Activated T-cell treated with anti-CD3 and anti-CD28 coated beads, Interleukin-2, amount 50 U/mL, for 24 hours (primary cell): Measurements from ENCODE around the gene ZNF341.
"Not testable (repeated sequence)": the region's sequence is repeated elsewhere in the genome, so short reads cannot be mapped to it uniquely, and the experiment has no call there.

Source experiments
- DNase-seq: peaks from one replicate; pipeline ENCODE4 v3.0.0-alpha.2; 2020
- H3K27ac Mint-ChIP-seq: 2 replicates; pipeline ENCODE4 v1.8.0; 2020; ENCODE audit warnings: mild to moderate bottlenecking, mixed read lengths
- H3K27me3 Mint-ChIP-seq: 2 replicates; pipeline ENCODE4 v1.8.0; 2020; ENCODE audit warnings: mixed read lengths
- H3K36me3 Mint-ChIP-seq: 2 replicates; pipeline ENCODE4 v1.8.0; 2020; ENCODE audit warnings: low read depth, mixed read lengths
- H3K4me1 Mint-ChIP-seq: 2 replicates; pipeline ENCODE4 v1.8.0; 2020; ENCODE audit warnings: low read depth, mixed read lengths
- H3K4me3 Mint-ChIP-seq: 2 replicates; pipeline ENCODE4 v1.8.0; 2020; ENCODE audit warnings: mild to moderate bottlenecking, moderate library complexity, mixed read lengths
- H3K9me3 Mint-ChIP-seq: 2 replicates; pipeline ENCODE4 v1.8.0; 2020; ENCODE audit warnings: mixed read lengths

ZNF341 gene

GRCh38 chr20:33733654-33734576, 2.1 kb downstream of the ZNF341 start:
- Mint-ChIP-seq H3K36me3 (peaks cover 13% of the 10 kb centered on the region), H3K27ac (no peak overlapping the region), H3K4me1 (peaks cover 25% of the 10 kb centered on the region), H3K9me3 (peaks cover 8% of the 10 kb centered on the region), H3K4me3 (peak overlapping the region; percentile 34), H3K27me3 (no peaks in the 10 kb centered on the region)
- DNase-seq: no peak

- Mint-ChIP-seq H3K4me1 (peaks cover 18% of the 10 kb centered on the region), H3K27me3 (no peaks in the 10 kb centered on the region), H3K9me3 (peaks cover 8% of the 10 kb centered on the region), H3K4me3 (no peak overlapping the region), H3K27ac (no peak overlapping the region), H3K36me3 (peaks cover 13% of the 10 kb centered on the region)
- no peak for DNase-seq
These were observed 5.2 kb downstream of the ZNF341 start for GRCh38 chr20:33736962-33737361.

- Mint-ChIP-seq H3K36me3 (peaks cover 13% of the 10 kb centered on the region), H3K4me3 (no peak overlapping the region), H3K27ac (no peak overlapping the region), H3K9me3 (peaks cover 8% of the 10 kb centered on the region), H3K4me1 (peaks cover 2% of the 10 kb centered on the region), H3K27me3 (no peaks in the 10 kb centered on the region)
- no peak for DNase-seq
These were observed 7.7 kb downstream of the ZNF341 start for GRCh38 chr20:33739493-33739892.

GRCh38 chr20:33740189-33740588, 8.4 kb downstream of the ZNF341 start:
- Mint-ChIP-seq H3K27ac (no peak overlapping the region), H3K4me1 (peaks cover 2% of the 10 kb centered on the region), H3K27me3 (no peaks in the 10 kb centered on the region), H3K36me3 (peaks cover 17% of the 10 kb centered on the region), H3K9me3 (peaks cover 8% of the 10 kb centered on the region), H3K4me3 (no peak overlapping the region)
- DNase-seq: no peak

- Mint-ChIP-seq H3K36me3 (peaks cover 29% of the 10 kb centered on the region), H3K27ac (no peak overlapping the region), H3K27me3 (no peaks in the 10 kb centered on the region), H3K9me3 (no peaks in the 10 kb centered on the region), H3K4me3 (no peak overlapping the region), H3K4me1 (no peaks in the 10 kb centered on the region)
- no peak for DNase-seq
These were observed 12.4 kb downstream of the ZNF341 start for GRCh38 chr20:33744181-33744580.

- DNase-seq: no peak
- no peaks in the 10 kb centered on the region for H3K9me3 Mint-ChIP-seq
- H3K36me3 Mint-ChIP-seq: peaks cover 31% of the 10 kb centered on the region
- no peak overlapping the region for H3K27ac Mint-ChIP-seq
- no peaks in the 10 kb centered on the region for H3K4me1 Mint-ChIP-seq
- no peak overlapping the region for H3K4me3 Mint-ChIP-seq
- no peaks in the 10 kb centered on the region for H3K27me3 Mint-ChIP-seq
These were observed 13.1 kb downstream of the ZNF341 start for GRCh38 chr20:33744773-33745385.

GRCh38 chr20:33746325-33746998, 14.7 kb downstream of the ZNF341 start:
- Mint-ChIP-seq H3K27ac (no peak overlapping the region), H3K4me3 (no peak overlapping the region), H3K36me3 (peaks cover 41% of the 10 kb centered on the region), H3K9me3 (no peaks in the 10 kb centered on the region), H3K27me3 (no peaks in the 10 kb centered on the region), H3K4me1 (no peaks in the 10 kb centered on the region)
- no peak for DNase-seq

GRCh38 chr20:33751775-33752174, 20.0 kb downstream of the ZNF341 start:
- Mint-ChIP-seq H3K27ac (no peak overlapping the region), H3K4me3 (no peak overlapping the region), H3K9me3 (no peaks in the 10 kb centered on the region), H3K4me1 (peaks cover 2% of the 10 kb centered on the region), H3K27me3 (no peaks in the 10 kb centered on the region), H3K36me3 (peaks cover 67% of the 10 kb centered on the region)
- DNase-seq: no peak

GRCh38 chr20:33753143-33753542, 21.3 kb downstream of the ZNF341 start:
- Mint-ChIP-seq H3K27ac (no peak overlapping the region), H3K36me3 (peaks cover 74% of the 10 kb centered on the region), H3K9me3 (peaks cover 5% of the 10 kb centered on the region), H3K4me3 (no peak overlapping the region), H3K27me3 (no peaks in the 10 kb centered on the region), H3K4me1 (peaks cover 2% of the 10 kb centered on the region)
- DNase-seq: no peak

- Mint-ChIP-seq H3K4me3 (no peak overlapping the region), H3K36me3 (peaks cover 74% of the 10 kb centered on the region), H3K9me3 (peaks cover 5% of the 10 kb centered on the region), H3K27me3 (no peaks in the 10 kb centered on the region), H3K27ac (no peak overlapping the region), H3K4me1 (peaks cover 2% of the 10 kb centered on the region)
- DNase-seq: no peak
These were observed 22.0 kb downstream of the ZNF341 start for GRCh38 chr20:33753763-33754162.

- not testable (repeated sequence) for DNase-seq, H3K27me3 Mint-ChIP-seq
- H3K27ac Mint-ChIP-seq: peak overlapping the region; percentile 18
These were observed 24.2 kb downstream of the ZNF341 start for GRCh38 chr20:33755936-33756490.

GRCh38 chr20:33757046-33757445, 25.2 kb downstream of the ZNF341 start:
- Mint-ChIP-seq H3K4me1 (peaks cover 2% of the 10 kb centered on the region), H3K36me3 (peaks cover 69% of the 10 kb centered on the region), H3K27ac (no peak overlapping the region)

More at GRCh38 chr20:33755936-33756490, 24.2 kb downstream of the ZNF341 start:
- H3K4me1 Mint-ChIP-seq, H3K4me3 Mint-ChIP-seq, H3K9me3 Mint-ChIP-seq: not testable (repeated sequence)
- peaks cover 72% of the 10 kb centered on the region for H3K36me3 Mint-ChIP-seq

GRCh38 chr20:33757458-33757857, 25.7 kb downstream of the ZNF341 start:
- Mint-ChIP-seq H3K9me3 (peaks cover 5% of the 10 kb centered on the region), H3K27ac (no peak overlapping the region), H3K4me1 (peaks cover 2% of the 10 kb centered on the region), H3K4me3 (no peak overlapping the region), H3K27me3 (no peaks in the 10 kb centered on the region), H3K36me3 (peaks cover 68% of the 10 kb centered on the region)
- DNase-seq: no peak

More at GRCh38 chr20:33757046-33757445, 25.2 kb downstream of the ZNF341 start:
- no peak overlapping the region for H3K4me3 Mint-ChIP-seq
- H3K27me3 Mint-ChIP-seq: no peaks in the 10 kb centered on the region
- no peak for DNase-seq
- H3K9me3 Mint-ChIP-seq: peaks cover 5% of the 10 kb centered on the region

GRCh38 chr20:33761698-33762250, 30.0 kb downstream of the ZNF341 start:
- Mint-ChIP-seq H3K36me3 (peaks cover 58% of the 10 kb centered on the region), H3K9me3 (peaks cover 5% of the 10 kb centered on the region), H3K4me3 (no peak overlapping the region), H3K4me1 (no peaks in the 10 kb centered on the region), H3K27ac (no peak overlapping the region), H3K27me3 (no peaks in the 10 kb centered on the region)
- DNase-seq: no peak
